Stimulated activated CD4-positive, alpha-beta T cell treated with anti-CD3 and anti-CD28 coated beads, Interleukin-2, amount 100 ng/mL, for 24 hours (primary cell): ENCODE measurements around the gene SERPINB2.
A peak's percentile ranks its signal among the peaks of the same experiment; 100 is the strongest.

Source experiments
- DNase-seq, 2 donors: peaks; one replicate each; pipeline ENCODE4 v3.0.0-alpha.2; 2020

SERPINB2 gene

DNA sequence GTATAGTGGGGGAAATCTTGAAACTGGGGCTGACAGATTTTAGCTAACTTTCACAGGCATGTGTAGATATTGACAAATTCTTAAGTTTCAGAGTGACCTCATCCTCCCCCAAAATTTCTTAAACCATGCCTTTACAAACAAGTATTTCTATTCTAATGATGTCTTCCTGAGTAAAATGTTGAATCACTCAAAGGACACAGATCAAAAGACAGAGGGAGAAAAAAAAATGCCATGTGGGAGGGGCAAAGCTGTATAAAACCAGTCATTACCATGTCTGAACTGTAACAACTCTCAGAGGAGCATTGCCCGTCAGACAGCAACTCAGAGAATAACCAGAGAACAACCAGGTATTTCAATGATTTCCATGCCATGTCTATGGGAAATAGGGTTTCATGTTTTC, at the start of gene SERPINB2:
TSS of gene SERPINB2 (plus strand) at position 282 of the 400 bp plus-strand sequence. CDS start 3,740 bp downstream, outside the sequence.
- no peak for DNase-seq

DNA sequence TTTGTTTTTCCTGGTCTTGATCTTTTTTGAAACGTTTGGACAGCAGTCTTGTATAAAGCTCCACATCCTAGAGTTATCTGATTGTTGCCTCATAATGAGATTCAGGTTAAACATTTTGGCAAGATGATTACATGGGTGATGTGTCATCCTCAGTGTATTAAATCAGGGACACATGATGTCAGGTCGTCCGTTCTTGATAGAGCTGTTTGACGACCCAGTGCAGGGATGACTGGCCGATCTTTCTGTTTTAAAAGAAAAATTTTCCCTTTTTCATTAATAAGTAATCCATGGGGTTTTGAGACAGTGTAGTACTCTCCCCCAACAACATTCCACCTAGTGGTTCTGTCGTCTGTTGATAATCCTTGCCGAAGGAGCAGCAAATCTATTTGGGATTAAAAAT, 44.5 kb upstream of the SERPINB2 start:
- DNase-seq: no peak

DNA sequence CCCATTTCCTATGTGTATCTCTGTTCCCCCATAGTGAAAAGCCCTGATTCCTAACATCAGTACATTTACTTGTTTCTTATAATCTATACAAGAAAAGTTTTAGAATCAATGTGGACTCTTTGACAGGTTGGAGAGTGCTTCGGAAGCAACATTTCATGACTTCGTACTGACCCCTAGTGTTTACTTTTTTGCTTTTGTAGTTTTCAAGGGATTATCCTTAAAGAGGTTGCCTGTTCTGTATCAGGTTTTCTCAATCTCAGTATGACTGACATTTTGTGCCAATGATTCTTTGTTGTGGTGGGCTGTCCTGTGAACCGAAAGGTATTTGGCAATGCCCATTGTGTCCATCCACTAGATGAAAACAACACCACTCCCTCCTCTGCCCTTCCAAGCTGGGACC, 43.3 kb upstream of the SERPINB2 start:
- DNase-seq: no peak

- DNase-seq: no peak
Observed at GRCh38 chr18:63848159-63848558, 39.3 kb upstream of the SERPINB2 start.

DNA sequence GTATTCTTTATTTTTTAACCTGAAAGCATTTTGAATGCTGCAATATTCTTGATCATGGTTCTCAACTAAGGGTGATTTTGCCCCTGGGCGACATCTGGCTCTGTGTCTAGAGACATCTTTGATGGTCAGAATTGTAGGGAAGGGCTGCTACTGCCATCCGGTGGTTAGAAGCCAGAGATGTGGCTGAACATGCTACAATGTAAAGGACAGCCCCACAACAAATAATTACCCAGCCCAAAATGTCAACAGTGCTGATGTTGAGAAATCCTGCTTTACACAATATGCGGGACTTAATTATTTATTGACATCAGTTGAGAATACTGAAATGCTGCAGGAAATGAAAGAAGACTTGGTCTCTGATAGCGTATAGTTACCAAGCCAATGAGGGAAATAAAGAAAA, 37.5 kb upstream of the SERPINB2 start:
- peak in 1 of 2 donors; percentile 9 for DNase-seq

- no peak for DNase-seq
Observed at GRCh38 chr18:63850636-63851035, 36.9 kb upstream of the SERPINB2 start.

DNA sequence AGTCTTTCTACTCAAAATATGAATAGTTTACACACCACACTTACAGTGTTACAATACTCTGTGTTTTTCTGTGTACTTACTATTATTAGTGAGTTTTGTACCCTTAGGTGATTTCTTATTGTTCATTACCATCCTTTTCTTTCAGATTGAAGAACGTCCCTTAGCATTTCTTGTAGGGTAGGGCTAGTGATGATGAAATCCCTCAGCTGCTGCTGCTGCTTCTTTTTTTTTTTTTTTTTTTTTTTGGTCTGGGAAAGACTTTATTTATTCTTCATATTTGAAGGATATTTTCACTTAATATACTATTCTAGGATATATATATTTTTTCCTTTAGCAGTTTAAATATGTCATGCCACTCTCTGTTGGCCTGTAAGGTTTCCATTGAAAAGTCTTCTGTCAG, 29.0 kb upstream of the SERPINB2 start:
- DNase-seq: no peak

- DNase-seq: no peak
Observed at GRCh38 chr18:63859781-63860475, 27.6 kb upstream of the SERPINB2 start.

DNA sequence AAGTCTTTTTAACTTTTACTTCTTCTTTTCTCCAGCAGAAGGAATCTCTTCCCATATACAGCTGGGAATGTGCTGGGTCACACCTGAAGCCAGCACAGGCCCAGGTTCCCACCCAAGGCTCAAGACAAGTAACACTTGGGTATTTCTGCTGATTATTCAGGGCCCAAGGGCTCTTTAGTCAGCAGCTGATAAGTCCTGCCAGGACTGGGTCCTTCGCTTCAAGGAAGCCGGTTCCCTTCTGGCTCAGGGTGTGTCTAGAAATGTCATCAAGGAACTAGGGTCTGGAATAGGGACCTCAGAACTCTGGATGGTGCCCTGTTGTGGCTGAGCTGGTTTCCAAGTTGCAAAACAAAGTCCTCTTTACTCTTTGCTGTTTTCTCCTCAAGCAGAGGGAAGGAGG, 27.0 kb upstream of the SERPINB2 start:
- no peak for DNase-seq

DNA sequence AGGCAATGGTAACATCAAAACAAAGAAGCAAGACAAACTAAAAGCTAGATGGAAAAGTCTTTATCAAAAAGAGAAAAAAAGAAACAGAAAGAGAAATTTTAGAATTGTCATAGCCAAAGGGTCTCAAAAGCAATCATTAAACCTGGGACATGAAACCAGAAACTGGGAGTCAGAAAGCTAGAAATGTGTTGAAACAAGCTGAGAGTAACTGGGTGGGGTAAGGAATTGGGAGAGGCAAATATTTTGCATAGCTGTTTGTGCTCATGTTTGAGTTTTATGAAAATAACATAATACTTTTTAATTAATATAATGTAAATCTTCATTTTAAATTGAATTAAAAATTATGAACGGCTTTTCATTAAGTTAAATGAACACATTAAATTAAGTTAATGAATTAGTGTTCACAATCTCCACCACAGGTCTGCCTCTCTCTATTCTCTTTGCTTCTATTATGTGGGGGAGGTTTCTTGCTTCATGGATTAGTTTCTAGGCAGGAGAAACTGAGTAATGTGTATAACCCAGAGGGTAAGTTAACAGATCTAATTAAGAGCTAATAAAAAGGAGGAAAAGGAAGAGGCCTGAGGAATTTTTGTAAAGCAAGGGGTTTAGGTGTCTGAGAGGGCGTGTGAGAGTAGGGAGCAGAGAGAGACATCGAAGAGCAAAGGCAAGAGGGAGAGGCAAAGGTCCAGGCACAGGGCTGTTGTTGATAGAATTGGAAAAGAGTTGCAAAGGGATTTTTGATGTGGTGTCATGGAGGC, 20.0 kb upstream of the SERPINB2 start:
- DNase-seq: no peak

GRCh38 chr18:63868546-63868945, 19.0 kb upstream of the SERPINB2 start:
- no peak for DNase-seq

DNA sequence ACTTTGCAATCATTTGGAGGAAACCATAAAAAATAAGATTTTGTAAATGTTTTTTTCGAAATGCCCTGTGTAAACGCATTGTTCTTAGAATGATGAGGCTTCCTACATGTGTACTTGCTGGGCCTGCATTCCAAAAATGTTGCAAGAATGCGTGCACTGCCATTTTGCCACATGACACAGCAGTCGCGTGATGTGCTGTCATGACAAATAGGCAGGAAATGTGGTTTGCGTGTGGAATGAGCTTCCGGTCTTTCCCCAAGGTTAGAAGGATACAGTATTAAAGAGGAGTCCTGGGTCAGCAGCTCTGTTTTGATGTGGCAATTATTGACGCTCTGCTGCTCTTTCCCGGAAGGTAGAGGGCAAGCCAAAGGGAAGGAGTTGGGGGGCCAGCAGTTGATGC, 18.1 kb upstream of the SERPINB2 start:
- DNase-seq: no peak

GRCh38 chr18:63869851-63870250, 17.7 kb upstream of the SERPINB2 start:
- no peak for DNase-seq

- DNase-seq: no peak
Observed at GRCh38 chr18:63871836-63872235, 15.7 kb upstream of the SERPINB2 start.

DNA sequence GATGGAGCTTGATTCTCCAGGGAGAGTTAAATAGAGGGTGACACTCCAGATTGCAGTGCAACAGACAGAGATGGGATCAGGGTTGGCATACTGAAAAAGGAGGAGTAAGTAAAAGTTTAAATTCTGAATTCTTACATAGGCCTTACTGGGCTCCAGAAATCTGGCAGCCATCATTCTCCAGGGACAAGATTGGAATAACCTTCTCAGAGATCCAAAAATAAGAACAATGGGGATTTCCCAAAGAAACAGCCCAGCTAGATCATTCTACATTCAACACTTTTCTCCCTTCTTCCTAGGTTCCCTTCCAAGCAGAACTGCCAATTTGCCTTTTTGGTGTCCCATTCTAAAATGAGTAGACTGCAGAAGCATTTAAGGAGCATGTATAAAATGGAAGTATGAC, 14.9 kb upstream of the SERPINB2 start:
- no peak for DNase-seq

- no peak for DNase-seq
Observed at GRCh38 chr18:63878343-63878742, 9.2 kb upstream of the SERPINB2 start.

DNA sequence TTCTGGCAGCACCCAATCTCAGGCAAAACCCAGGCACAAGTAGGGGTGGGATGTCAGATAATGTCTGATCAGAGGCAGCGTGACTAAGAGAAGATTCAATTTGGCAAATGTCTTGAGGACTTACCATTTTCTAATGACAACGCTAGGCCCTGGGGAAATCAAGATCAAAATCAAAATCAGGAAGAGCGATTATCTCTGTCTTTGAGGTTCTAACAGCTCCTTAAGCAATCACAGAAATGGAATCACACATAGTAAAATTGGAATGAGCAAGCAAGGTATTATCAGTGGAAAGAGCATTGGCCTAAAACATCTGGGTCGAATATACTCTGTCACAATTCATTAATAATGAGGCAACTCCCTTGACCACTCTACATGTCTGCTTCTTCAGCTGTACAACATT, 8.6 kb upstream of the SERPINB2 start:
- no peak for DNase-seq

GRCh38 chr18:63879709-63880108, 7.8 kb upstream of the SERPINB2 start:
- no peak for DNase-seq

DNA sequence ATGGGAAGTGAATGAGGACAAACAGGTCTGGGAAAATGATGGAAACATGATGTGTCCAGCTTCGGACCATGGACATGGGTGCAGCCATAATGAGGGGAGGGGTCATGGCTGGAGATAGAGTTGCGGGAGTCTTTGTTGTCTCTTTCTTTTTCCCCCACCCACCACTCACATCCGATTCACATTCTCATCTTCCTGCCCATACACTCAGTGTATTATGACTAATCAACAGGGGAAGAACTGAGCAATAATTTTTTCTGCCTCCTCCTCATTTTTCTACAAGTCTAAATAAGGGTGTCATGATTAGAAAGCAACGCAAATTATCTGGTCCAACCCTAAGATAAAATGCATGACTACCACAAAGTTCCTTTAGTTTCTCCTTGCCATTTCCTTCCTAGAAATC, 5.7 kb upstream of the SERPINB2 start:
- DNase-seq: no peak

- no peak for DNase-seq
Observed at GRCh38 chr18:63882333-63883141, 5.0 kb upstream of the SERPINB2 start.

GRCh38 chr18:63883617-63884016, 3.9 kb upstream of the SERPINB2 start:
- DNase-seq: no peak

- no peak for DNase-seq
Observed at GRCh38 chr18:63888470-63889190, 1.1 kb downstream of the SERPINB2 start.

- no peak for DNase-seq
Observed at GRCh38 chr18:63889626-63890025, 2.1 kb downstream of the SERPINB2 start.
